GM19240 (cell line): Measurements from ENCODE around the gene LZTS2.
A peak's percentile ranks its signal among the peaks of the same experiment; 100 is the strongest.

Experiments used
- DNase-seq: peaks from one replicate; pipeline ENCODE4 v3.0.0; 2011; ENCODE audit warnings: low spot score; ENCODE audit not compliant: insufficient read length

LZTS2 gene

DNA sequence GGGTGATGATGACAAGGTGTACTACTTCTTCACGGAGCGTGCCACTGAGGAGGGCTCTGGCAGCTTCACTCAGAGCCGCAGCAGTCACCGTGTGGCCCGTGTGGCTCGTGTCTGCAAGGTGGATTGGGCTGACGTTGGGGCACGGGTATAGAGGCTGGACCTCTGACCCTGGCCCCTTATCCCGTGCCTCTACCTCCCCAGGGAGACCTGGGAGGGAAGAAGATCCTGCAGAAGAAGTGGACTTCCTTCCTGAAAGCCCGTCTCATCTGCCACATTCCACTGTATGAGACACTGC, 20.8 kb upstream of the LZTS2 start:
- DNase-seq, result no peak

DNA sequence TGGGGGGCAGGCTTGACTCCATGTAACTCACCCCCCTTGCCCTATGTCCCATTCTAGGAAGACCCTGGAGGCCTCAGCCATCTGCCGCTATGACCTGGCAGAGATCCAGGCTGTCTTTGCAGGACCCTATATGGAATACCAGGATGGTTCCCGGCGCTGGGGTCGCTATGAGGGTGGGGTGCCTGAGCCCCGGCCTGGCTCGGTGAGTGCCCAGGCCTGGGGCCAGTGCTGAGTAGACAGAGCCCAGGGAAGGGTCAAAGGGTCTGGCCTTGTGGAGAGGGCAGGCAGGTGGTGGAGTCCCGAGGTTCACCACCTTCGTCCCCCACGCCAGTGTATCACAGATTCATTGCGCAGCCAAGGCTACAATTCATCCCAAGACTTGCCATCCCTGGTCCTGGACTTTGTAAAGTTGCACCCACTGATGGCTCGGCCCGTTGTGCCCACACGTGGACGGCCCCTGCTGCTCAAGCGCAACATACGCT, 19.8 kb upstream of the LZTS2 start:
- no peak for DNase-seq

DNA sequence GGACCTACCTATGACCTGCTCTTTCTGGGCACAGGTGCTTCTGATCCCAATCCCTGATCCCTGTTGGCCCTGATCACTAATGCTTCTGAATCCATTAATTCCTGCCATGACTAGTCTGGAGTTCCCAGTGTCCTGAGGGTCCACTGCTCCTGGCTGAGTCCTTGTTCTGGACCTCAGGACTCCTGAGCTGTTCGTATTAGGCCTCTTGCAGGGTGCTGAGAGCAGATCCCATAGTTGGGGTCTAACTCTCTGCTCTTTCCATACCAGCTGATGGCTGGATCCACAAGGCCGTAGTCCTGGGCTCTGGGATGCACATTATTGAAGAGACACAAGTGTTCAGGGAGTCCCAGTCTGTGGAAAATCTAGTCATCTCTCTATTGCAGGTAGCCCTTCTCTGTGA, 19.3 kb upstream of the LZTS2 start:
- DNase-seq, result no peak

DNA sequence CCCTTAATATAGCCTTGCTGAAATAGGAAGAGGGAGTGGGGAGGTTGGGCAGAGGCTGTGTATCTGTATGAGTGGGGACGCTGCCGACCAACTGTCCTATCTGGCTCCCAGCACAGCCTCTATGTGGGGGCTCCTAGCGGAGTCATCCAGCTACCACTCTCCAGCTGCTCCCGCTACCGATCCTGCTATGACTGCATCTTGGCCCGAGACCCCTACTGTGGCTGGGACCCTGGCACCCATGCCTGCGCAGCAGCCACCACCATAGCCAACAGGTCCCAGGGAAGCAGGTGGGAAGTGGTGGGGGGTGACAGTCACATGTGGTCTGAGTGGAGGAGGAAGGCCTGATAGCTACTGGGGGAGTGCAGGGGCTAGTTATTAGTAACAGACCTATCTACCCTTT, 18.9 kb upstream of the LZTS2 start:
- DNase-seq, result no peak

DNA sequence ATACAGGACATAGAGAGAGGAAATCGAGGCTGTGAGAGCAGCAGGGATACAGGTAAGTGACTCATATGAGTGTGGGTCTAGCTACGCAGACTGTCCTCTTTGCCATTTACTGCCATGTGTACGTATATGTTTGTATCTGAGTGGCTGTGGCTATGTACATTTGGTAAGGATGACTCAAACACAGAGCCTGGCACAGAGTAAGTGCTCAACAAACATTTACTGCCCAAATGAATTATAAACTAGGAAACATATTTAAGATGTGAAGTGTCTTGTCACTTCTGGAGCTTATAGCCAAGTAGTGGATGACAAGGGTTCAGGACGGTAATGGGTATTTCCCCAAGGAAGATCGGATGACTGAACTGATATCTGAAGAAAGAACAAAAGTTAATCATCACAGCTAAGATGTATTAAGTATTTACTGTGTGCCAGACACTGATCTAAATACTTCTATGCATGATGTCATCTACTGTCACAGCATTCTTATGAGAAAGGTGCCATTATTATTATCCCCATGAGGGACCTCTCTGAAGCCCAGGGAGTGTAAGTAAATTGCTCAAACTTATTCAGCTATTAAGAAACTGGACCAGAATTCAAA, 18.3 kb upstream of the LZTS2 start:
- no peak for DNase-seq

DNA sequence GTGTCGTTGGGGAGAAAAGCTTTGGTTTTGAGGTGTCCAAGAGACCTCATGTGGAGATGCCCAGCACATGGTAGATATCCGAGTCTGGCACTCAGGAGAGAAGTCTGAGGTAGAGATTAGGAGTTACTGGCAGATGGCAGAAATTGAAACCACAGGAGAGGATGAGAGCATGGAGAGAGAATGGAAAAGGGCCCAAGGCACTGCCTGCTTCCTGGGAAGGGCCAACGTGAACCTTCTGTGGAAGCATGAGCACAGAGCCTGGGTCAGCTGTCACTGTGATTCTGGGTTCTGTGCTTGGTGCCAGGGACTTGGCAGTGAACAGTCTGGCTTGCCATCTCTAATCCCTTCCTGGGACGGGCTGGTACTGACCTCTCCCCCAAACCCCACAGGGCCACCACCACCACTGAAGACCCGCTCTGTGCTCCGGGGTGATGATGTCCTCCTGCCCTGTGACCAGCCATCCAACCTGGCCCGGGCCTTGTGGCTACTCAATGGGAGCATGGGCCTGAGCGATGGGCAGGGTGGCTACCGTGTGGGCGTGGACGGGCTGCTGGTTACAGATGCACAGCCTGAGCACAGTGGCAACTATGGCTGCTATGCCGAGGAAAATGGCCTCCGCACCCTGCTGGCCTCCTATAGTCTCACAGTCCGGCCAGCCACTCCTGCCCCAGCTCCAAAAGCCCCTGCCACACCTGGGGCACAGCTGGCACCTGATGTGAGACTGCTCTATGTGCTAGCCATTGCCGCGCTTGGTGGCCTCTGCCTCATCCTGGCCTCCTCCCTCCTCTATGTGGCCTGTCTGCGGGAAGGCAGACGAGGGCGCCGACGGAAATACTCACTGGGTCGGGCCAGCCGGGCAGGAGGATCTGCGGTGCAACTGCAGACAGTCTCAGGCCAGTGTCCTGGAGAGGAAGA, 16.4 kb upstream of the LZTS2 start:
- no peak for DNase-seq

DNA sequence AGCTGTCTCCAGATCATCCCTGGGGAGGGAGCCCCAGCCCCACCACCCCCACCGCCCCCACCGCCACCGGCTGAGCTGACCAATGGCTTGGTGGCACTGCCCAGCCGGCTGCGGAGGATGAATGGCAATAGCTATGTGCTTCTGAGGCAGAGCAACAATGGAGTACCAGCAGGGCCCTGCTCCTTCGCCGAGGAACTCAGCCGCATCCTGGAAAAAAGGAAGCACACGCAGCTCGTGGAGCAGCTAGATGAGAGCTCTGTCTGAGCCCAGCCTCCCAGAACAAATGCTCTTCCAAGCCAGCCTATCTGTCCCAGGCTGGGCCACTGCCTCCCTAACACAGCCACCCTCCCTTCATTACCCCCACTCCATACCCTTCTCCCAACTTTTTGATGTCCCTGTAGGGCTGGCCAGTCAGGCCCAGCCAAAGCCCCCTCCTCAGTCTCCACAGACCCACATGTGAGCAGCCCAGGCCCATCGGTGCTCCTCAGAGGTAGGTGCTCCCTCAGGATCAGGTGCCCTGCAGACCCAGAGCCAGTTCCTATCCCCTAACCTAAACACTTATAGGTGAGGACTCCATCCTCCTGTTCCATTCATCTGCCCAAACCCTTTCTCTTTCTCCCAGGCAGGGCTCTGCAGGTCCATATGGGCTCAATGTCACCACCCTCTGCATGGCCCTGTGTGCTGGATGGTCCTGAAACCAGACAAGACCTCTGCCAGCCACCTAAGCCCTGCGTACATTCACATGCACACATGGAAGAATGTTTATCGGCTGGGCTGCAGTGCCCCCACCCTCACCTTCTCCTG, 15.5 kb upstream of the LZTS2 start:
- DNase-seq, result no peak

DNA sequence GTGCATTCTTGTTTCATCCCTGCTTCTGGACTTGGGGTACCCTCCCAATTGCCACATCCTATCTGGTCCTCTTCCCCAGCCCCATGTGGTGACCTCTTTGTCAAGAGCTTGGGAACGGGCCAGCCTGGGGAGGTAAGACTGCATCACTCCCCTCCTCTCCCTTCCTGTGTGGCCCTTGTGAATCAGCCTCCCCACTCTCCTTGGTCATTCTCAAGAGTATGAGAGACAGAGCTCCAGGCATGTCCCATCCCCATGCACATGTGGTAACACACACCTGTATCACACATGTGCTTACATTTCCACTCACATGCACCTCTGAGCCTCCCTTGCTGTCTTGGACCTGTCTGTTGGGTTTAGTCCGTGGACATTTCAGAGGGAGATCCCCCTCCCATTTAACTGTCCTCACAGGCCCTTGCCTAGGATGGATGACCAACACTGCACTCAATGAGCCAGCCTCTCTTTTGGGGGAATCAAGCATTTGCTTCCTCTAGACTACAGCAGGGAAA, 14.9 kb upstream of the LZTS2 start:
- DNase-seq, result no peak

DNA sequence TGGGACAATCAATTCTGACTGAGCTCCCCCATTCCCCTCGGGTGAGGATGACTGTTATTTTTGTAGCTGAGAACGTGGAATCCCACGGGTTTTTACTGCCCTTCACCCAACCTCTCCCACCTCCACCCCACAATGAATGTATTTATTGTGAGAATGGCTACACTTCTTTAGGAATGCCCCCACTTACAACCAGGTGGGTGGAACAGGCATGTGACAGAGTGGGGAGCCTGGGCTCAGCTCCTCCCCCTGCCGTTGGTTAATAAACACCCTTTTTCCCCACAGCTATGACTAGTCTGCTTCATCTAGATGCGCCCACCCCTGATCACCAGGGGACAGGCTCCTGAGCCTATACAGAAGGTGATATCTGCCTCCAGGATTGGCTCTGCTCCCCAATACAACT, 14.3 kb upstream of the LZTS2 start:
- no peak for DNase-seq

DNA sequence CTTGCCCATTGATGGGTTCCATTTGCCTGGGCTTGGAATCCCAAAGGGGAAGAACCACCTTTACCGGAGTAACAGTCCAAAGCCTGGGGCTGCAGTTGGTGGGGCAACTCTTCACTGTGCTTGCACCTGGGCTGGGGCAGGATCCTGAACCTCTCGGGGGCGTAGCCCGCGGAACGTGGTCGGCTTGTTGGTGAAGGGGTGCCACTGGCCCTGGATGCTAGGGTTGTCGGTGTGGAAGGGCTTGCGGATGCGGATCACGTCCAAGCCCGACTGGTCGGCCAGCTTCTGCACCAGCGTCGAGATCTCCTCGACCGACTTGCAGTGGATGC, 13.0 kb upstream of the LZTS2 start:
- DNase-seq, result no peak

DNA sequence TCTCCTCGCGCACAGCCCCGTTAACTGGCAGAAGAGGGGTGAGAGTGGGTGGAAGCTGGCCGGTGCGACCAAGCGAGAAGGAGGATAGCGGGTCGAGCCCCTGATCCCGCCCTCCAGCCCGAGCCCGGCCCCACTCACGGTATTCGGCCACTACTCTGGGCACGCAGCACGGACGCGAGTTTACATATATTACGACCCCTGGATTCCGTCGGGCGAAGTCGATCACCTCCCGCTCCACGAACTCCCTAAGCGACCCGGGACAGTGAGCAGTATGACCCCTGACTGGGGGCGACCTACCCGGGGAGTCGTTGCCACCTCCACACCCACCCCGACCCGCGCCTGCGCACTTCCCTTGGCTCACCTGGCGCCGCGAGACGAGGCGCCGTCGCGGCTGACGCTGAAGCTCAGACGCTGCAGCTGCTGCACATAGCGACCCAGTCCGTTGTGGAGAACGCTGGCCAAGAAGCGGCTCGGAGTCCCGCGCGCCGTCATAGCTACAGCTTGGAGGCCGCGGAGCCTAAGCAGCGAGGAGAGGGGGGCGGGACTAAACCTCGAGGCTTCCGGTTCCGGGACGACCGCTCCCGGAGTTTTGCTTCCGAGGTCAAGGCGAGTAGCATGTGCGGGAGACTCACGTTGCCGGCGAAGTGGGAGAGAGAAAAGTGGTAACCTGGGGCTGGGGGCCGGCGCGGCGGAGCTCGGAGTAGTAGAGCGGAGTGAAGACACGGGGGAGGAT, 12.5 kb upstream of the LZTS2 start, which contains the start of the genes MRPL43 and TWNK:
MRPL43 (minus strand) TSS at position 546 of the 733 bp plus-strand sequence; CDS start at position 492, 54 bp downstream.
TWNK (plus strand) TSS at position 592 of the 733 bp plus-strand sequence. CDS start 668 bp downstream, outside the sequence.
- DNase-seq, result peak; percentile 87

DNA sequence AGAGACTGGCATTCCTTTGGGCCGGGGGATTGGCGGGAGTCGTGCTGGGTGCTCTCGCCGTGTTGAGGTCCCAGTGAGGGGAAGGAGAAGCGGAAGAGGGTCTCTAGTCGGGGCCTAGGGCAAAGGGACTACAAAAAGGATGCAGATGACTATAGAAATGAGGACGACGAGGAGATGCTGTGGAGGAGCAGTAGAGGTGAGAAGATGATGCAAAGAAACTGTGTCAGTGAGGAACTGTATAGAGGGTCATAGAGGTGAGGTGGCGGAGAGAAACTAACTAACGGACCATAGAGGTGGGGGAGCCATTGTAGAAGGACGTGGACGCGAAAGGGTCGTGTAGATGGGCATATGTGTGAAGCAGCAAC, 11.9 kb upstream of the LZTS2 start:
- DNase-seq, result no peak

DNA sequence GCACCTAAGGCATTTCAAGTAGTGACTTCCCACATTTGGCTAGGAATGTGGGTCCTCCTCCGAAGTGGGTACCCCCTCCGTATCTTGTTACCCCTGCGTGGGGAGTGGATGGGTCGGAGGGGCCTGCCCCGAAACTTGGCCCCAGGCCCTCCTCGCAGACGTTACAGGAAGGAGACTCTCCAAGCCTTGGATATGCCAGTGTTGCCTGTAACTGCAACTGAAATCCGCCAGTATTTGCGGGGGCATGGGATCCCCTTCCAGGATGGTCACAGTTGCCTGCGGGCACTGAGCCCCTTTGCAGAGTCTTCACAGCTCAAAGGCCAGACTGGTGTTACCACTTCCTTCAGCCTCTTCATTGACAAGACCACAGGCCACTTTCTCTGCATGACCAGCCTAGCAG, 11.4 kb upstream of the LZTS2 start:
- no peak for DNase-seq

DNA sequence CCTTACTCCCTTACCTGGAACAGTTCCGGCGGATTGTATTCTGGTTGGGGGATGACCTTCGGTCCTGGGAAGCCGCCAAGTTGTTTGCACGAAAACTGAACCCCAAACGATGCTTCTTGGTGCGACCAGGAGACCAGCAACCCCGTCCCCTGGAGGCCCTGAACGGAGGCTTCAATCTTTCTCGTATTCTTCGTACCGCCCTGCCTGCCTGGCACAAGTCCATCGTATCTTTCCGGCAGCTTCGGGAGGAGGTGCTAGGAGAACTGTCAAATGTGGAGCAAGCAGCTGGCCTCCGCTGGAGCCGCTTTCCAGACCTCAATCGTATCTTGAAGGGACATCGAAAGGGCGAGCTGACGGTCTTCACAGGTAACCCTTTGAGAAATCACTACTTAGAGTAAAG, 10.5 kb upstream of the LZTS2 start:
- no peak for DNase-seq

DNA sequence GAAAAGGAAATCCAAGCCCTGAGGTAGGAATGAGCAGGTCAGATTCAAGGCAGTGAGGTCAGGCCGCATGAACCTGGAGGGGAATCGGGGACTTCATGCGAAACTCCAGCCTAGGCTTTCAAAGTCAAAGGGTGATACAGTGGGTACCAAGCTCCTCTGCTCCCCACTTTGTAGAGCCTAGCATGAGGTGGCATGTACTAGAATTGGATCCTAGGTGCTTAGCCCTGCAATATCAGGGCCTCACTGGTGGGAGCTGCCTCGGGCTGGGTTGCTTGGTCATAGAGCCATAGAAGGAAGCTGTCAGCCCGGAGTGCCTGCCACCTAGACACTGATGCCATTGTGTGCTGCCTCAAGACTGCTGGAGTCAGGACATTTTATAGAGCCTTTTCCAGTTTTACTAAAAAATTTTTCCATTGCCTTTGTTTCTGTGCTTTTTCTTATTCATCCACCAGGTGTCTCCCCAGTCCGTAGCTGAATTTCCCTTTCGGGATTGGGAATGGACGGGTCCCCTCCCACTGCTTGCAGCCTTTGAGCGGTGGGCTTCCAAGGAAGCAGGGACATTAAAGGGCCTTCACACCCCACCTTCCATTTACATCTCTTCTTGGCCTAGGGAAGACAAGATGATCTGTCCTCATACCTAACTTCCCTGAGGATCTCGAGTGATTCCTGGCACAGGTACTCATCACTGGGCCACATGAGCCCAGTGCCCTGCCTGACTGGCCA, 5.5 kb upstream of the LZTS2 start:
- DNase-seq, result no peak

DNA sequence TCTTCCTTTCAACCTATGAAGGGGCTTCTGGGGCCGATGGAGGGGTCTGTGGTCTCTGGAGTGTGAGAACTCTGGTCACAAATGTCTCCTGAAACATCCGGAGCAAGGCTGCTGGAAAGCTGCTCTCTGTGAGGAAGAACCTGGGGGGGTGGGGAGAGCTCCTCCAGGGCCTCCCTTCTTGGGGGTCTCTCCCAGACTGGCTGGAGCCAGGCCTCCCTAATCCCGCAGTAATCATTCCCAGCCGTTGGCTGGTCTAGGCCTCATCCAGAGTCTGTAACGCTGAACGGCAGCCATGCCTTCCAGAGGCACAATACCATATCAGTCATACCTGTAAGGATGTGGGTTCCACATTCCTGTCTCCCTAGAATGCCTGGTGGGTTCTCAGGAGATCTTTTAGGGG, 4.4 kb upstream of the LZTS2 start:
- no peak for DNase-seq

DNA sequence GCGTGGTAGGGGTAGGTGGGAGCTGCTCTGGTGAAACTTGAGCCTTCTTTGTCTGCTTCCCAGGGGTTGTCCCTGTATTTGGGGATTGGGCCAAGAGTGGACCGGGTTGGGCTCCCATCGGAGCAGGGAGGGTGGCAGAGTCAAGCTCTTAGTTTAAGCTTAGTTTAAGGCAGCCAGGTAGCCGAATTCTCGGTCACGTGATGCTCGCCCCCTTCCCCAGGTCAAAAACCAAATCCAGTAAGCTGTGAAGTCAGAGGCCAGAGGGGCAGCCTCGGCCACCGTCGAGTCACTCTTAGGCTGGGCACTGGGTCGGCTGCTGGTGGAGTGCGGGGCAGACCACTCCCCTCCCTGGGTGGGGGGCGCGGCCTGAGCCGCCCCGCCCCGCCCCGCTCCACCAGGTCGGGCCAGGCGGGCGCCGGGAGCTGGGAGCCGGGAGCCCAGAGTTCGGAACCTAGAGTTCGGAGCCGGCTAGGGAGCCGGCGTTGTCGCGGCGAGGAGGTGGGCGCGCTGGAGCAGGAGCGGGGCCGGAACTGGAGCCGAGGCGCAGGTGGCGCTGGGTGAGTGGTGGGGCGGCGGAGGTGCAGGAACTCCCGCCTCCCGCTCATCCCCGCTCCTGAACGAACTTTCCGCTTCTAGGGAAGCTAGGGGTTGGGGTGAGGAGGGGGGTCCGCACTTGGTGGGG, 2.8 kb upstream of the LZTS2 start:
- DNase-seq, result no peak

DNA sequence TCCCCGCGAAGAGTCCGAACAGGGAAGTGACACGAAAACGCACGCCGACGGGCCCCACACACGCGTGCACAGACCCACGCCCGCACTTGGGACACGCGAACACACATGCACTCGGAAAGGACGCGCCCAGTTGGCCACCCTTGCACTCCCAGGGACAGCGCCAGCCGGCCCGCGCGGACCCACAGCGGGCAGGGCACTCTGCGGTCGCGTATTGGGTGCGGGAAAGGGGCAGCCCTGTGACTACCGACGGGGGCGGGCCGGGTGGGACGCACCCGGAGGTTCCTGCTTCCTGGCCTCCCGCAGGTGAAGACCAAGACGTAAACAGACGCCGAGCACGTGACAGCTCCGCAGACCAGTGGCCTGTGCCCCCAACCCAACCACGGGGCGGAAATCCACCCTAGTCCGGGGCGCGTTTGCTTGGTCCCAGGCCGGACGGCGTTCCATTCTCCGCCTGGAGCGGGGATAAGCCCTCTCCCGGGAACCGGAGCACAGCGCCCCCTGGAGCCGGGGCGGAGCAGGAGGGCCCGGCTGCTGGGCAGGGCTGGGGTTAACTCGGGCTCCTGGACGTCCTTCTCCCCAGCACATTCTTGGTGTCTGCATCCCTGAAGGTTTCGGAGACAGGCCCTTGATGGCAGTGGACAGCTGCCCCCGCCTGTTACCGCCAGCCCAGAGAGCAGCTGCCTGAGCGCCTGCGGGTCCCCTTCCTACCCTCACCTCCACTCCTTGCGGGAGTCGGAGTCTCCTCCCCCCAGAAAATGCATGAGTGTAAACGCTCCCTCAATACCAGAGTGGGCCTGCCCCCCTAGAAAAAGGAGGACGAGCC, 2.0 kb upstream of the LZTS2 start:
- DNase-seq, result peak; percentile 71
